NB4 (cell line): ENCODE measurements around the gene MKLN1.

Experiments
- POLR2A ChIP-seq: IDR thresholded peaks from 2 replicates; pipeline ENCODE4 v1.6.1; 2011; ENCODE audit warnings: mild to moderate bottlenecking; ENCODE audit not compliant: insufficient read length; ENCODE audit errors: extremely low read depth
- TF ChIP-seq, protein P1 (sequence below): IDR thresholded peaks from one replicate; pipeline ENCODE4 v1.5.1; 2012; ENCODE audit warnings: low read depth, low read length
- TF ChIP-seq, protein P2 (sequence below): IDR thresholded peaks from 2 replicates; pipeline ENCODE4 v1.6.1; 2011; ENCODE audit warnings: low read depth, low read length

DNA sequence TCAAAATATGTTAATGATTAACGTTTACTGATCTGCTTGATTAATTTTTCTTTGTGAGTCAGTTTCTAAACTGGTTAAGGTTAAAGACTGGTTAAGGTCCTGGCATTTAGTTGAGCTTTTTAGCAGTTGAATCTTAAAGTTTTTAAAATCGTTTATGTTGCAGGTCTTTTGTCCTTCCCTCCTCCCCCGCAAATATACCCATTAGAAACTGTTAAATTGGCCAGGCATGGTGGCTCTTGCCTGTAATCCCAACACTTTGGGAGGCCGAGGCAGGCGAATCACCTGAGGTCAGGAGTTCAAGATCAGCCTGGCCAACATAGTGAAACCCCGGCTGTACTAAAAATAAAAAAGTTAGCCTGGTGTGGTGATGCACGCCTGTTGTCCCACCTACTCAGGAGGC is 127.9 kb downstream of the MKLN1 start:
- TF ChIP-seq, protein P1, sequence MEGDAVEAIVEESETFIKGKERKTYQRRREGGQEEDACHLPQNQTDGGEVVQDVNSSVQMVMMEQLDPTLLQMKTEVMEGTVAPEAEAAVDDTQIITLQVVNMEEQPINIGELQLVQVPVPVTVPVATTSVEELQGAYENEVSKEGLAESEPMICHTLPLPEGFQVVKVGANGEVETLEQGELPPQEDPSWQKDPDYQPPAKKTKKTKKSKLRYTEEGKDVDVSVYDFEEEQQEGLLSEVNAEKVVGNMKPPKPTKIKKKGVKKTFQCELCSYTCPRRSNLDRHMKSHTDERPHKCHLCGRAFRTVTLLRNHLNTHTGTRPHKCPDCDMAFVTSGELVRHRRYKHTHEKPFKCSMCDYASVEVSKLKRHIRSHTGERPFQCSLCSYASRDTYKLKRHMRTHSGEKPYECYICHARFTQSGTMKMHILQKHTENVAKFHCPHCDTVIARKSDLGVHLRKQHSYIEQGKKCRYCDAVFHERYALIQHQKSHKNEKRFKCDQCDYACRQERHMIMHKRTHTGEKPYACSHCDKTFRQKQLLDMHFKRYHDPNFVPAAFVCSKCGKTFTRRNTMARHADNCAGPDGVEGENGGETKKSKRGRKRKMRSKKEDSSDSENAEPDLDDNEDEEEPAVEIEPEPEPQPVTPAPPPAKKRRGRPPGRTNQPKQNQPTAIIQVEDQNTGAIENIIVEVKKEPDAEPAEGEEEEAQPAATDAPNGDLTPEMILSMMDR, result no peak
- no peak for TF ChIP-seq POLR2A
- TF ChIP-seq, protein P2, sequence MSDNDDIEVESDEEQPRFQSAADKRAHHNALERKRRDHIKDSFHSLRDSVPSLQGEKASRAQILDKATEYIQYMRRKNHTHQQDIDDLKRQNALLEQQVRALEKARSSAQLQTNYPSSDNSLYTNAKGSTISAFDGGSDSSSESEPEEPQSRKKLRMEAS, result no peak
